Limb (tissue), 2 donors: Measurements from ENCODE around the gene FMR1.

Experiments used
- DNase-seq, 2 donors: peaks; one replicate each; pipeline ENCODE4 v3.0.0-alpha.2; 2016; ENCODE audit errors: extremely low spot score in 2 of 2

Gene FMR1

DNA sequence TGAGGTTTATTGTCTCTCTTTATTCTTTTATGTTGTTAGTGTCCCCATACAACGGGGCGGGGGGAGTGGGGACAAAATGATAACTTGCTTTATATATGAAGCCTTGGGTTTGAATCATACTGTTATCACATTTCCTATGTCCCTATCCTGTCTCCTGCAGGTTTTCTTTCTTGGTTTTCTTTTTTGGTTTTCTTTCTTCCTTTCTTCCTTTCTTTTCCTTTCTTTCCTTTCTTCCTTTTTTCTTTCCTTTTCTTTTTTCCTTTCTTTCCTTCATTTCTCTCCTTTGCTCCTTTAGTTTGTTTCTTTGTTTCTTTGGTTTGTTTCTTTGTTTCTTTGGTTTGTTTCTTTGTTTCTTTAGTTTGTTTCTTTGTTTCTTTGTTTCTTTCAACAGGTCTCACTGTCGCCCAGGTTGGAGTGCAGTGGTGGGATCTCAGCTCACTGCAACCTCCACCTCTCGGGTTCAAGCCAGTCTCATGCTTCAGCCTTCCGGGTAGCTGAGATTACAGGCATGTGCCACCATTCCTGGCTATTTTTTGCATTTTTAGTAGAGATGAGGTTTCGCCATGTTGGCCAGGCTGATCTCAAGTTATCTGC, 4.8 kb downstream of the FMR1 start:
- no peak for DNase-seq

DNA sequence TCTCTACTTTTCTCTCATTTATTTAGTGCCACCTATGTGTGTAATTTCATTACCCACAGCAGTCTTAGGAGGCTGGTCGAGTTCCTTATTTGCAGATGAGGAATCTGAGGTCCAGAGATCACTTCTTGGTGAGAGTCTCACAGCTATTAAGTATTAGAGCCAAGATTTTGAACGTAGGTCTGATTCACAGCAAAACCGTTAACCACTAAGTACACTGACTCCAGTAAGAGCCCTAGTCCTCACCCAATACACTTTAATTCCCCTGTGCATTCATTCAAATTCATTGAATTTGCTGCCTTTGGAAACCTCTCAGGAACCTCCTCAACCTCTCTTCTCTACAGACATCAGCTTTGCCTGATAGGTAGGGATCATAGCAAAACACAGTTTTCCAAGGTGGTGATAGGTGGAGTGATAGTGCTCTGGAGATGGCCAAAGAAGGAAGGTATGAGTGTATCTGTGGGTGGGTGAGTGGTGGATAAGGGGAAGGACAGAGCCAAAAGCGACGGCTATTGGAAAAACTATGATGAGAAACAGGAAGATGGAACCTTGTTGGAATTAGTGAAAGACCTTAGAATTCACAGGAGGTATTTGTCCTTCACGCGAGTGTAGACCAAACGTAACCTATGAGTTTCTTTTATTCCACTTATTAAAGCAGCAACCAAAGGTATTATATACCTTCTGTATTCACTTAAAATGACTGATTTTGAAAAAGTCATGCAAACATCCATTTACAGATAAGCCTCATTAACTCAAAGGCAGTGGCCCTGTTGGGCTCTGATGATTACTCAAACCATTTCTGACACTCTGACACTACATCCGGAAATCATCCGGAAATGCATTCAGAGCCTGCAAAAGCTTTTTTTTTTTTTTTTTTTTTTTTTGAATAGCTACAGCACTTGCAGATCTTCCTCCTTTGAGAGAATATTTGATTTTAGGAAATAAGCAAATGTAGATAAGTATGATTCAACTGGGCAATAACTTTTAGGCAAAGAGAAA, 6.3 kb downstream of the FMR1 start:
- no peak for DNase-seq

GRCh38 chrX:147920161-147920666, 8.5 kb downstream of the FMR1 start:
- DNase-seq: no peak

GRCh38 chrX:147923605-147924004, 11.9 kb downstream of the FMR1 start:
- DNase-seq: no peak

- DNase-seq: no peak
Measured at GRCh38 chrX:147927256-147927655, 15.5 kb downstream of the FMR1 start.

DNA sequence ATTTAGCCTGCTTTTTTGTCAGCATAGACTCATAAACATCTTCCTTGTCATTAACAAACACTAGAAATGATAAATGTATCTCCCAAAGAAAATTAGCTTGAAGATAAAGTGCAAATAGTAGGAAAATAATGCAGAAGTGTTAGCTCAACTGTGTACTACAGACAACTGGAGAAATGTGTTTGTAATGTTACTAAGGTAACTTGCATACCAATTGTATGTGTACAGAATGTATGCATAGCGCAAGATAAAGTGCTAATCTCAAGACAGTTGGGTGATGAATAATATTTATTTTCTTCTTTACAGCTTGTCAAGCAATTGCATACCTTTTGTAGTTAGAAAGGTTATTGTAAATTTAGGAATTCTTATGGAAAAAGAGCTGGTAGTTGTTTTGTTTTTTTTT, 22.1 kb downstream of the FMR1 start:
- no peak for DNase-seq

DNA sequence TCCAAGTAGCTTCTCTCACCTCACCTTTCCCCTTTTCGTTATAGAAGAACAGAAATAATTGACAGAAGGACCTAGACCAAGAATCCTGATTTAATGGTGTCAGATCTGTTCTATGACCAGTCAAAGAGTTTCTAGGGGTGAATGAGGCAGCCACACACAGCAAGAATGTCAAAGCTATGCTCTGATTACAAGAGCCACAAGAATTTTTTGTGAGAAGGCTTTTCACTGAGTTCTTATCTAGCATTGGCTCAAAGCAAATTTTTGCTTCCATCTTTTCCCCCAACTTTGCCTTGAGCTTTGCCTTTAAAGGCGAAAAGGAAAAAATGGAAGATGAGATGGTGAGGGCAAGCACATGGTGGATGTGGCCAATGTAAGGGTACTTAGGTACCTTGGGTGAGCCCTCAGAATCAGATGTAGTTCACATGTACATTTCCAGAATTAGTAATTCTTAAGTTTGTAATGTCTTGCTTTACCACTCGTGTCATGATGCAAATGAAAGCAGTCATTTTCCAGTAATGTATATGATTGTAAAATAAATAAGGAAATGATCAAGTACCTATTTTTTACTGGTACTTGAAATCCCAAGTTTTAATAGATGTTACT, 23.5 kb downstream of the FMR1 start:
- DNase-seq: no peak

GRCh38 chrX:147945286-147945685, 33.6 kb downstream of the FMR1 start:
- no peak for DNase-seq

GRCh38 chrX:147948531-147948930, 36.8 kb downstream of the FMR1 start:
- no peak for DNase-seq

GRCh38 chrX:147950352-147950751, 38.6 kb downstream of the FMR1 start:
- DNase-seq: no peak

DNA sequence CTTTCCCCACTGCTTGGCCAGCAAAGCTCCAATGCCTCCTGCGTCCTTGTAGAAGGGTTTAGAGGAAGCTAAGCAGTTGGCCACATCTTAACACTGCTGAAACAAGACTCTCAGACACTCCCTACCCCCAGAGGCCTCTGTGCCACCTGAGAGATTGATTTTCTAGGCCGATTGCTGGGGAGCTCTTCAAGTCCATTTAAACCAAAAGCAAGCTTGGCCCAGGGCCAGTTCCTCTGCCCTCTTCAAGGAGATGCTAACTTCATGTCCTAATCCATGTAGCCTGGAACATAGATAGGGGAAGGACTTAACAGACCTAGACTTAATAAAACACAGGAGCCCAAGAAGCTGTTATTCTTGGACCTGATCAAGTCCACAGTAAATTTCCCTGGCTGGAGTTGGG, 42.3 kb downstream of the FMR1 start:
- DNase-seq: no peak

DNA sequence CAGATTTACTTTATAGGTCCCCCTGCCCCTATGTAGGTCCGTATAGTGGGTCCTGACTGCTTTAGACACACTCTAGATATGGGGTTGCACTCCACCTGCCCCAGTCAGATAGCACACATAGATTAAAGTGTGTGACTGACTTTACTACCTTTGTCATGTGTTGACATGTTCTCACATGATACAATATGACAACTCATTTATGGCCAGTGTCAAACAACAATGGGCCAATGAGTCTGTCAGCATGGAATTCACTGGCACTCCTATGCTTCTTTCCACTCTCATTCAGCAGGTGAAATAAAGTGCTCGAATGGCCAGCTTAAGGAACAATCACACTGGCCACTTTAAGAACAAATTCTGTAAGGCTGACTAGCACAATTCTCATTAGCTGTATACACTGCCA, 45.6 kb downstream of the FMR1 start:
- DNase-seq: no peak

DNA sequence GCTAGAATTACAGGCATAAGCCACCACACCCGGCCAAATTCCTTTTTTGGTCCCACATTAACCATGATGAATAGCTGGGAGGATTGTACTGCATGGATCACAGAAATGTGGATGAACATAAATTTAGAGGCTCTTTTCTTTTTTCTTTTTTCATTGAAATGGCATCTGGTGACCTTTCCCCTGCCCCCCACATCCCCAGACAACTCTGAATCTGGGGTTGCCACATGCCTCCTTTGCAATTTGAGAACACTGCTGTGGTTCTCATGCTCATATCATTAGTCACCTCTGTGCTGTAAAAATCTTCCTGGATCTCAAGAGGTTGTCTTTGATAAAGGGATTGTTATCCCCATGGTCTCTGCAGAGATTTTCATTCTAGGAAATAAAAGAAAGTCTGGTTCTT, 46.6 kb downstream of the FMR1 start:
- no peak for DNase-seq

DNA sequence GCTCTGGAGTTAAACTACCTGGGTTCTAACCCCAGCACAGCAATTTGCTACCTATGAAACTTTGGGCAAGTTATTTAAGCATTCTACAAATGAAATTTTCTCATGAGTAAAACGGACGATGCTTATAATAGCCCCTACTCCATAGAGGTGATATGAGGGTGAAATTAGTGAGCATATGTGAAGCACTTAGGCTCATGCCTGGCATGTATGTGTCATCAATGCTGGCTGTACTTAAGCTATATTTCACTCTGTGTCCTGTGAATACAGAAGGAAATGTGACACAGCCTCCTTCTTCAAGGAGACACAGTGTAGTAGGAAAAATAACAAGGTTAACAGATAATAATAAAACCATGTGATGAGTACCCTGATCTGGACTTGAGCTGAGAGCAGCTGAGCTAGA, 49.0 kb downstream of the FMR1 start:
- DNase-seq: no peak

- no peak for DNase-seq
Measured at GRCh38 chrX:147962476-147962875, 50.8 kb downstream of the FMR1 start.

DNA sequence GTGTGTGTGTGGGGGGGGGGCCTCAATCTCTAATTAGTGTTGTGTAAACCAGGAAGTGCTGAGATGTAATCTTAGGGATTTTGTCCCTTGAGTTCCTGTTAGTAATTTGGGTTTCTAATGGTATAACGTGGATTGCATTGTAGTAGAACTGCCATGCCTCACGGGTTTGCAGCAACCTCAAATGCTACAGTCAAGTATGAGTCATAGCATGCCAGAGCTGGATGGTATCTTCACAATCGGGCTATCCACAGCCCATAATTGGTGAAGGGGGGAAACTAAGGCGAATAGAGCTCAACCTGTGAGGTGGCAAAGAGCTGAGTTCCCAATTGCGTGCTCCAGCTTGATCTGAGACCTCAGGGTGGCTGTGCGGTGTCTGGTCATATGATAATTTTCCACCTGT, 67.2 kb downstream of the FMR1 start:
- no peak for DNase-seq

DNA sequence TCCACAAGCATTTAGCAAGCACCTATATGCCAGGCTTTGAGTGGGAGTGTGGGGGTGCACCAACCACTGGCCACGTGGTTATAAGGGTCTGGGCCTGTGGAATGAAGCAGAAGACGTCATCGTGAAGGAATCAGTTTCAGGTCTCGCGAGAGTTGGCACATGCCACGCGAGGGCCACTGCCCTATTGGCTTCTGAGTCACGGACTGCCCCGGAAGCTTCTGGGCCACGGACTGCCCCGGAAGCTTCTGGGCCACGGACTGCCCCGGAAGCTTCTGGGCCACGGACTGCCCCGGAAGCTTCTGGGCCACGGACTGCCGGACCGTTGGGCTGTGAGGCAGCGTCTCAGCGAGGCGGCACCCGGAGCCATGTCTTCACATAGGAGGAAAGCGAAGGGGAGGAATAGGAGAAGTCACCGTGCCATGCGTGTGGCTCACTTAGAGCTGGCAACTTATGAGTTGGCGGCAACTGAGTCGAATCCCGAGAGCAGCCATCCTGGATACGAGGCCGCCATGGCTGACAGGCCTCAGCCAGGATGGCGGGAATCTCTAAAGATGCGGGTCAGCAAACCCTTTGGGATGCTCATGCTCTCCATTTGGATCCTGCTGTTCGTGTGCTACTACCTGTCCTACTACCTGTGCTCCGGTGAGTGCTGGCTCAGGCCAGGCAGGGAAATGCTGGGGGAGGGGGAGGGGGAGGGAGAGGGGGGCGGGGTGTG, 69.5 kb downstream of the FMR1 start, which contains the start of gene FMR1NB:
Gene FMR1NB (plus strand): TSS at position 300 of the 715 bp plus-strand sequence. CDS start 66 bp downstream, at position 366.
- no peak for DNase-seq
